H1 (cell line): ENCODE results near the gene SLC35F3. TPM values are rescaled to one million over a fixed set of nuclear protein-coding genes. Genes with fewer than 3 reads are reported as not detected.

ENCODE experiments used
- microRNA-seq, 2 experiments: library from miRNA; unstranded; fragments of <30 nt; microRNA quantifications; one replicate each; pipeline versions ENCODE4 to v1.2.0, GENCODE V29; 2016 to 2020; ENCODE audit warnings: borderline microRNAs expressed in 2 of 2, borderline number of aligned reads in 2 of 2, borderline replicate concordance in 1 of 2
- polyA plus RNA-seq, 7 experiments: library from polyadenylated mRNA; depleted of rRNA in 3 of 7; stranded (reverse) in 5 of 7; unstranded in 2 of 7; fragments of >200 nt in 5 of 7; fragments of 200-250 nt in 2 of 7; gene quantifications; 1 replicate in 5 of 7; 2 replicates in 1 of 7; 4 replicates in 1 of 7; pipeline versions ENCODE4 v1.2.1 to v1.2.3, GENCODE V29; 2011 to 2013; ENCODE audit warnings: missing spikeins in 2 of 7, mixed read lengths in 2 of 7
- small RNA-seq: library from polyadenylated mRNA; stranded (forward); fragments of <200 nt; extraction: miRNeasy Mini kit (QIAGEN cat#:217004); gene quantifications from one replicate; pipeline ENCODE3, GENCODE V24; 2013; ENCODE audit not compliant: insufficient read depth
- total RNA-seq: library from RNA; stranded (reverse); fragmentation: NEBNext Ultra II Directional; extraction: Animal tissue kit (Norgen Biotek cat#: 25700); gene quantifications from 2 replicates; pipeline ENCODE4 v1.2.1, GENCODE V29; 2021

SLC35F3 gene
- total and polyA plus RNA-seq, 2 of the 8 experiments (the other 6 are each of a cell fraction or from before 2014, with no cell fraction given), result 0.78 to 1.2 TPM

Small RNA genes within 50 kb of the gene (microRNA-seq; reads per million reads assigned to microRNA genes)
- 0 reads per million in 2 experiments for gene MIR4671

Small RNA genes within 50 kb of the gene (small RNA-seq; reads per million reads assigned to genes)
- gene MIR4671, result 7.2 reads per million, percentile 74 among the genes with 10 or more reads in this experiment
